ENCODE data around the gene RXFP1.

The RXFP1 gene

GRCh38 chr4:158669310-158669709 is 147.6 kb downstream of the RXFP1 start:
- Histone ChIP-seq H3K4me2 (ENCODE audit: low read depth, low read length, poor library complexity, severe bottlenecking) (peak overlapping the region; percentile 93), H4K20me1 (ENCODE audit: insufficient read depth, low read length, poor library complexity, severe bottlenecking) (peaks cover 41% of the 10 kb centered on the region), H3K27me3 (ENCODE audit: insufficient read depth, low read length, poor library complexity, severe bottlenecking) (no peaks in the 10 kb centered on the region), H3F3A (ENCODE audit: low read depth) (no peaks in the 10 kb centered on the region; the same call in 1 of the 2 replicates), H3K9me3 (ENCODE audit: insufficient read depth, low read depth, low read length) (no peaks in the 10 kb centered on the region), H3K9ac (ENCODE audit: low read depth, low read length, poor library complexity, severe bottlenecking) (peak overlapping the region; percentile 9), H3K36me3 (ENCODE audit: insufficient read depth, low read length) (0 out of 2 replicates have a peak, but pooled peaks cover 5% of the 10 kb centered on the region), H3K79me2 (ENCODE audit: insufficient read depth, low read length) (peaks cover 54% of the 10 kb centered on the region), H3K4me3 (ENCODE audit: low read length, poor library complexity, severe bottlenecking) (peak overlapping the region; percentile 88), H3K4me1 (ENCODE audit: insufficient read depth, low read length, poor library complexity, severe bottlenecking) (peaks cover 39% of the 10 kb centered on the region), H2AFZ (ENCODE audit: low read length) (no peak overlapping the region), H3K9me2 (replicated peaks; ENCODE audit: low read depth, low read length) (no peaks in the 10 kb centered on the region)
- TF ChIP-seq CTCF (conservative IDR thresholded peaks at IDR 0.05; ENCODE audit: low read length): no peak
- TF ChIP-seq EZH2phosphoT487 (IDR thresholded peaks at IDR 0.05; ENCODE audit: borderline replicate concordance): no peak

GRCh38 chr4:158670975-158671664 is 149.4 kb downstream of the RXFP1 start:
- Histone ChIP-seq H3K9me3 (ENCODE audit: insufficient read depth, low read depth, low read length) (no peaks in the 10 kb centered on the region), H3K9ac (ENCODE audit: low read depth, low read length, poor library complexity, severe bottlenecking) (peak overlapping the region; percentile 92), H3K27me3 (ENCODE audit: insufficient read depth, low read length, poor library complexity, severe bottlenecking) (no peaks in the 10 kb centered on the region), H4K20me1 (ENCODE audit: insufficient read depth, low read length, poor library complexity, severe bottlenecking) (peaks cover 41% of the 10 kb centered on the region), H3F3A (ENCODE audit: low read depth) (no peaks in the 10 kb centered on the region; the same call in 1 of the 2 replicates), H3K4me1 (ENCODE audit: insufficient read depth, low read length, poor library complexity, severe bottlenecking) (peaks cover 39% of the 10 kb centered on the region), H3K36me3 (ENCODE audit: insufficient read depth, low read length) (no peaks in the 10 kb centered on the region), H3K79me2 (ENCODE audit: insufficient read depth, low read length) (peaks cover 54% of the 10 kb centered on the region), H2AFZ (ENCODE audit: low read length) (peak overlapping the region; percentile 91), H3K4me3 (ENCODE audit: low read length, poor library complexity, severe bottlenecking) (peak overlapping the region; percentile 88), H3K9me2 (replicated peaks; ENCODE audit: low read depth, low read length) (no peaks in the 10 kb centered on the region), H3K4me2 (ENCODE audit: low read depth, low read length, poor library complexity, severe bottlenecking) (peak overlapping the region; percentile 93)
- TF ChIP-seq CTCF (conservative IDR thresholded peaks at IDR 0.05; ENCODE audit: low read length) (no peak), EZH2phosphoT487 (IDR thresholded peaks at IDR 0.05; ENCODE audit: borderline replicate concordance) (no peak)

GRCh38 chr4:158671665-158671914 is 149.9 kb downstream of the RXFP1 start, which contains the start of gene C4orf46:
C4orf46 (minus strand) TSS chr4:158671887; CDS start chr4:158671801, 86 bp downstream.
- Histone ChIP-seq H3K4me2 (ENCODE audit: low read depth, low read length, poor library complexity, severe bottlenecking) (peak within 1 kb of the TSS; percentile 93), H3K27me3 (ENCODE audit: insufficient read depth, low read length, poor library complexity, severe bottlenecking) (no peaks in the 10 kb centered on the region), H3K9me2 (replicated peaks; ENCODE audit: low read depth, low read length) (no peaks in the 10 kb centered on the region), H3K79me2 (ENCODE audit: insufficient read depth, low read length) (peaks cover 50% of the 10 kb centered on the region), H3K9ac (ENCODE audit: low read depth, low read length, poor library complexity, severe bottlenecking) (peak within 1 kb of the TSS; percentile 92), H3K4me3 (ENCODE audit: low read length, poor library complexity, severe bottlenecking) (peak within 1 kb of the TSS; percentile 88), H3F3A (ENCODE audit: low read depth) (no peaks in the 10 kb centered on the region; the same call in 1 of the 2 replicates), H3K9me3 (ENCODE audit: insufficient read depth, low read depth, low read length) (no peaks in the 10 kb centered on the region), H4K20me1 (ENCODE audit: insufficient read depth, low read length, poor library complexity, severe bottlenecking) (peaks cover 40% of the 10 kb centered on the region), H2AFZ (ENCODE audit: low read length) (peak within 1 kb of the TSS; percentile 98), H3K4me1 (ENCODE audit: insufficient read depth, low read length, poor library complexity, severe bottlenecking) (peaks cover 39% of the 10 kb centered on the region), H3K36me3 (ENCODE audit: insufficient read depth, low read length) (no peaks in the 10 kb centered on the region)
- TF ChIP-seq CTCF (conservative IDR thresholded peaks at IDR 0.05; ENCODE audit: low read length) (no peak), EZH2phosphoT487 (IDR thresholded peaks at IDR 0.05; ENCODE audit: borderline replicate concordance) (no peak)

All from Loucy (cell line).